MCF 10A (cell line): ENCODE data around the gene ZMYND10. TPM values are rescaled to one million over a fixed set of nuclear protein-coding genes. Genes with fewer than 3 reads are reported as not detected.

Source experiments
- BruUV-seq: library from RNA; stranded (reverse); fragments of 400-500 nt; replicated peaks from 2 replicates; lab custom pipeline; 2021; lab: Mats Ljungman, UMichigan
- CTCF ChIA-PET: fragments of 300-600 bp; sonication (Branson Sonifier 250); formaldehyde crosslinking; extraction: SDS; loops from one replicate; lab custom pipeline; 2021; ENCODE audit warnings: antibody characterized with exemption, inconsistent platforms; lab: Yijun Ruan, JAX
- POLR2A ChIA-PET: fragments of 300-600, 350-650 bp; sonication (Branson Sonifier 250); formaldehyde crosslinking; extraction: SDS; loops from one replicate; lab custom pipeline; 2020; ENCODE audit warnings: antibody characterized with exemption, inconsistent platforms; lab: Yijun Ruan, JAX
- DNase-seq: peaks from one replicate; pipeline ENCODE4 v3.0.0-alpha.2; 2018; ENCODE audit not compliant: unreplicated experiment
- H3K27ac Mint-ChIP-seq: one replicate; pipeline ENCODE4 v1.8.0; 2022; ENCODE audit warnings: mild to moderate bottlenecking, low read depth, mixed read lengths; ENCODE audit not compliant: unreplicated experiment
- H3K27me3 Mint-ChIP-seq: one replicate; pipeline ENCODE4 v1.8.0; 2022; ENCODE audit warnings: mixed read lengths; ENCODE audit not compliant: insufficient read depth, unreplicated experiment
- H3K36me3 Mint-ChIP-seq: one replicate; pipeline ENCODE4 v1.8.0; 2022; ENCODE audit warnings: mild to moderate bottlenecking, moderate library complexity, mixed read lengths; ENCODE audit not compliant: insufficient read depth, unreplicated experiment
- H3K4me1 Mint-ChIP-seq: one replicate; pipeline ENCODE4 v1.8.0; 2022; ENCODE audit warnings: mixed read lengths; ENCODE audit not compliant: insufficient read depth, unreplicated experiment
- H3K4me3 Mint-ChIP-seq: one replicate; pipeline ENCODE4 v1.8.0; 2022; ENCODE audit warnings: mild to moderate bottlenecking, moderate library complexity, mixed read lengths; ENCODE audit not compliant: unreplicated experiment
- H3K9me3 Mint-ChIP-seq: one replicate; pipeline ENCODE4 v1.8.0; 2022; ENCODE audit warnings: mixed read lengths; ENCODE audit not compliant: unreplicated experiment
- intact Hi-C: fragments of 100-400 bp; cut with micrococcal nuclease; formaldehyde crosslinking; loops from 2 replicates; pipeline ENCODE4 v1.14.1; 2022
- total RNA-seq: library from RNA; stranded (reverse); gene quantifications from 2 replicates; pipeline ENCODE4 v1.2.3, GENCODE V29; 2022
- TF ChIP-seq, protein P1 (sequence below): fragments of 200-600 bp; IDR thresholded peaks from one replicate; pipeline ENCODE4 v1.8.0; 2022; ENCODE audit warnings: antibody characterized with exemption, mild to moderate bottlenecking; ENCODE audit not compliant: unreplicated experiment

Gene ZMYND10
- total RNA-seq, 1 experiment from 2014 or later = 0.68 TPM

DNA sequence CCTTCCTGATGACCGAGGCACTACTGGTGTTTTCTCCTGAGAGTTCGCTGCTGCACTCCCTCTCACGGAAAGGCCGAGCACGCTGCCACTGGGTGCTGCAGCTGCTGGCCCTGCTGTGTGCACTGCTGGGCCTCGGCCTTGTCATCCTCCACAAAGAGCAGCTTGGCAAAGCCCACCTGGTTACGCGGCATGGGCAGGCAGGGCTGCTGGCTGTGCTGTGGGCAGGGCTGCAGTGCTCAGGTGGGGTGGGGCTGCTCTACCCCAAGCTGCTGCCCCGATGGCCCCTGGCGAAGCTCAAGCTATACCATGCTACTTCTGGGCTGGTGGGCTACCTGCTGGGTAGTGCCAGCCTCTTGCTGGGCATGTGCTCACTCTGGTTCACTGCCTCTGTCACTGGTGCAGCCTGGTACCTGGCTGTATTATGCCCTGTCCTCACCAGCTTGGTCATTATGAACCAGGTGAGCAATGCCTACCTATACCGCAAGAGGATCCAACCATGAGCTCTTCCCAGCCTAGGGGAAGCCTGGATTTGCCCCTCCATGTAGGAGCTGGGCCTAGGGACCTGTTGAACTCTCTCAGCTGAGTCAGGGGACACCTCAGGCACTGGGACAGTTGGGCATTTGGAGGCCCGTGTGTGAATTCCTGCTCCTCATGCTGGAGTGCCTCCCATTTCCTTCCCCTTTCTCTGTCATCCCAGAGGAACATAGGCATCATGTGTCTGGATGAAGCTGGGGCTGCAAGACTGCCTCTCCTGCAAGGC is 7.9 kb upstream of the ZMYND10 start:
- peaks cover 25% of the 10 kb centered on the region for H3K4me1 Mint-ChIP-seq
- H3K4me3 Mint-ChIP-seq = peak overlapping the region; percentile 28
- no peaks in the 10 kb centered on the region for H3K9me3 Mint-ChIP-seq
- H3K36me3 Mint-ChIP-seq = peaks cover 46% of the 10 kb centered on the region
- intact Hi-C loops = no loop called here
- TF ChIP-seq, protein P1, sequence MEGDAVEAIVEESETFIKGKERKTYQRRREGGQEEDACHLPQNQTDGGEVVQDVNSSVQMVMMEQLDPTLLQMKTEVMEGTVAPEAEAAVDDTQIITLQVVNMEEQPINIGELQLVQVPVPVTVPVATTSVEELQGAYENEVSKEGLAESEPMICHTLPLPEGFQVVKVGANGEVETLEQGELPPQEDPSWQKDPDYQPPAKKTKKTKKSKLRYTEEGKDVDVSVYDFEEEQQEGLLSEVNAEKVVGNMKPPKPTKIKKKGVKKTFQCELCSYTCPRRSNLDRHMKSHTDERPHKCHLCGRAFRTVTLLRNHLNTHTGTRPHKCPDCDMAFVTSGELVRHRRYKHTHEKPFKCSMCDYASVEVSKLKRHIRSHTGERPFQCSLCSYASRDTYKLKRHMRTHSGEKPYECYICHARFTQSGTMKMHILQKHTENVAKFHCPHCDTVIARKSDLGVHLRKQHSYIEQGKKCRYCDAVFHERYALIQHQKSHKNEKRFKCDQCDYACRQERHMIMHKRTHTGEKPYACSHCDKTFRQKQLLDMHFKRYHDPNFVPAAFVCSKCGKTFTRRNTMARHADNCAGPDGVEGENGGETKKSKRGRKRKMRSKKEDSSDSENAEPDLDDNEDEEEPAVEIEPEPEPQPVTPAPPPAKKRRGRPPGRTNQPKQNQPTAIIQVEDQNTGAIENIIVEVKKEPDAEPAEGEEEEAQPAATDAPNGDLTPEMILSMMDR = no peak
- POLR2A ChIA-PET = interaction anchor here (1.7 to 3.6 kb wide), 2 partner anchors 17 to 25 kb away, joined by 14 read pairs; partner anchors contain the start of gene TUSC2
- no peak overlapping the region for H3K27ac Mint-ChIP-seq
- BruUV-seq = no TSS peak
- CTCF ChIA-PET = interaction anchor here (0.6 to 1.5 kb wide), 10 partner anchors 15 to 1316 kb away, joined by 3 to 15 read pairs (median 3); partner anchors contain the start of genes HYAL2, HYAL3 and NAA80
- H3K27me3 Mint-ChIP-seq = no peaks in the 10 kb centered on the region
- DNase-seq = no peak

DNA sequence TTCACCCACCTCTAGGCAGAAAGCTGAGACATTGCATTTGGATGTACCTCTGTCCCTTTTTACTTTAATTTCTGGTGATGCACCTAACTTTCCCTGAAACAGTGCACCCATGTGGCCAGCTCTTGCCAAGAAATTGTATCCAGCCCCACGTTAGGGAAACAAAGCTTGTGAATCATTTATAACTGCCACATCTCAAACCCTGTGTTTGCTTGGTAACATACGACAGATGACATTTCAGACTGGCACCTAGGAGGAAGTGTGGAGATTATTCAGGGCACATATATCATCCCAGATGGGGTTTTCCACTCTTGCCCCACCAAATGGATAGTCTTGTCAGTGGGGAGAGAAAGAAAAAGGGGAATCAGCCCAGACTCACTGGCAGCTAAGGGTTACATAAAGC is 7.2 kb upstream of the ZMYND10 start:
- CTCF ChIA-PET = interaction anchor here (0.6 to 1.5 kb wide), 6 partner anchors 15 to 1149 kb away, joined by 3 to 15 read pairs (median 4); no protein-coding TSS in a partner anchor
- peaks cover 25% of the 10 kb centered on the region for H3K4me1 Mint-ChIP-seq
- no peaks in the 10 kb centered on the region for H3K27me3 Mint-ChIP-seq
- H3K4me3 Mint-ChIP-seq = peak overlapping the region; percentile 28
- TF ChIP-seq, protein P1 = peak; percentile 19
- H3K9me3 Mint-ChIP-seq = no peaks in the 10 kb centered on the region
- peaks cover 52% of the 10 kb centered on the region for H3K36me3 Mint-ChIP-seq
- no TSS peak for BruUV-seq
- intact Hi-C loops = no loop called here
- POLR2A ChIA-PET = interaction anchor here (1.7 to 3.6 kb wide), 2 partner anchors 16 to 24 kb away, joined by 14 read pairs; partner anchors contain the start of gene TUSC2
- H3K27ac Mint-ChIP-seq = no peak overlapping the region
- no peak for DNase-seq

DNA sequence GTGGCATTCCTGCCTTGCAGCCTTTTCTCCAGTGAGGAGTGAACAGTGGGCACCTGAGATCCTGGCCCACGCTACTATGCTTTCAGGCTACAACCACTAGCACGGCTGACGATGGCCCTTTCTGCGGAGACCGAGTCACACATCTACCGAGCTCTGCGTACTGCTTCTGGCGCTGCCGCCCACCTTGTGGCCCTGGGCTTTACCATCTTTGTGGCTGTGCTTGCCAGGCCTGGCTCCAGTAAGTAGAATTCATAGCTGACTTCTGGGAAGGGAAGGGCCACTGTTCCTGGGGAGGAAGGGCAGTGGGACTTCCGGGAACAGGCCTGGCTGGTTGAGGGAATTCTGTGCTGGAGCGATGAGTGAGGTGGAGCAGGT is 5.8 kb upstream of the ZMYND10 start:
- peak overlapping the region; percentile 87 for H3K4me3 Mint-ChIP-seq
- ChIA-PET POLR2A (interaction anchor here (0.8 to 5.2 kb wide), 13 partner anchors 9 to 1321 kb away, joined by 3 to 79 read pairs (median 4); partner anchors contain the start of genes HEMK1, IFRD2, MAPKAPK3 and RASSF1), CTCF (interaction anchor here (0.7 to 5.8 kb wide), 3 partner anchors 8 to 264 kb away, joined by 3 to 46 read pairs (median 3); no protein-coding TSS in a partner anchor)
- H3K9me3 Mint-ChIP-seq = no peaks in the 10 kb centered on the region
- peaks cover 22% of the 10 kb centered on the region for H3K4me1 Mint-ChIP-seq
- H3K36me3 Mint-ChIP-seq = peaks cover 56% of the 10 kb centered on the region
- no peak for DNase-seq
- H3K27ac Mint-ChIP-seq = peak overlapping the region; percentile 95
- BruUV-seq = TSS peak; percentile 63
- TF ChIP-seq, protein P1 = no peak
- intact Hi-C loops = no loop called here
- H3K27me3 Mint-ChIP-seq = no peaks in the 10 kb centered on the region
